HL-60 (cell line): ENCODE results near the gene PPP6R2.

ENCODE experiments used
- DNase-seq, 2 experiments: peaks; one replicate each; pipeline ENCODE4 v3.0.0-alpha.2; 2010 to 2020; ENCODE audit warnings: low read depth in 1 of 2, low spot score in 1 of 2
- H3K27ac ChIP-seq: fragments of 250-450 bp; sonication (Bioruptor Pico); replicated peaks from 2 replicates; pipeline ENCODE4 v1.5.1; 2020; ENCODE audit warnings: mild to moderate bottlenecking, moderate library complexity
- H3K27me3 ChIP-seq: fragments of 250-450 bp; sonication (Bioruptor Pico); 2 replicates; pipeline ENCODE4 v1.5.1; 2021; ENCODE audit warnings: mild to moderate bottlenecking, moderate library complexity; ENCODE audit not compliant: insufficient read depth, poor library complexity, severe bottlenecking
- H3K4me3 ChIP-seq: replicated peaks from 2 replicates; pipeline ENCODE4 v1.5.1; 2011; ENCODE audit warnings: mild to moderate bottlenecking, control low read depth, low read length; ENCODE audit not compliant: insufficient read depth
- CTCF ChIP-seq: IDR thresholded peaks from one replicate; pipeline ENCODE4 v1.5.1; 2011; ENCODE audit warnings: low read length, control low read depth, inconsistent platforms; ENCODE audit not compliant: insufficient read depth
- GABPA ChIP-seq: IDR thresholded peaks from 2 replicates; pipeline ENCODE4 v1.6.1; 2012; ENCODE audit warnings: low read depth
- POLR2AphosphoS5 ChIP-seq: IDR thresholded peaks from 2 replicates; pipeline ENCODE4 v1.6.1; 2012; ENCODE audit warnings: low read depth
- REST ChIP-seq: IDR thresholded peaks from 2 replicates; pipeline ENCODE4 v1.6.1; 2012; ENCODE audit warnings: low read depth; ENCODE audit not compliant: insufficient replicate concordance
- SPI1 ChIP-seq: IDR thresholded peaks from 2 replicates; pipeline ENCODE4 v1.6.1; 2012; ENCODE audit warnings: low read depth, mild to moderate bottlenecking, borderline replicate concordance

PPP6R2 gene

GRCh38 chr22:50416996-50417395 is 73.9 kb downstream of the PPP6R2 start:
- Histone ChIP-seq H3K27me3 (no peaks in the 10 kb centered on the region), H3K27ac (no peak overlapping the region), H3K4me3 (no peak overlapping the region)
- no peak for DNase-seq
- TF ChIP-seq SPI1 (no peak), CTCF (no peak)

- DNase-seq = no peak
- H3K27me3 ChIP-seq = no peaks in the 10 kb centered on the region
- no peak overlapping the region for H3K4me3 ChIP-seq
- no peak for TF ChIP-seq REST
- no peak for TF ChIP-seq GABPA
- TF ChIP-seq POLR2AphosphoS5 = no peak
- no peak for TF ChIP-seq CTCF
- H3K27ac ChIP-seq = no peak overlapping the region
Observed at GRCh38 chr22:50417411-50418210, 74.5 kb downstream of the PPP6R2 start.

GRCh38 chr22:50418624-50419023 is 75.5 kb downstream of the PPP6R2 start:
- DNase-seq = no peak
- Histone ChIP-seq H3K4me3 (no peak overlapping the region), H3K27me3 (no peaks in the 10 kb centered on the region), H3K27ac (no peak overlapping the region)
- TF ChIP-seq CTCF (no peak), REST (no peak), GABPA (no peak), SPI1 (no peak), POLR2AphosphoS5 (no peak)

- H3K27me3 ChIP-seq = no peaks in the 10 kb centered on the region
- no peak overlapping the region for H3K4me3 ChIP-seq
- TF ChIP-seq POLR2AphosphoS5 (no peak), SPI1 (no peak), CTCF (no peak), GABPA (no peak), REST (no peak)
- H3K27ac ChIP-seq = no peak overlapping the region
- DNase-seq = no peak
Observed at GRCh38 chr22:50419116-50419515, 76.0 kb downstream of the PPP6R2 start.
